ENCODE results near the gene FHAD1. TPM values are rescaled to one million over a fixed set of nuclear protein-coding genes. Genes with fewer than 3 reads are reported as not detected.

The FHAD1 gene
- total and polyA plus RNA-seq, 9 of the 15 experiments (the other 6 are each of a cell fraction or from before 2014, with no cell fraction given): 0.32 to 2.1 (median 1.5) TPM; not detected in 1

- no peaks in the 10 kb centered on the region for H4K20me1 ChIP-seq (replicated peaks; ENCODE audit: control insufficient read depth, insufficient read depth, low read length)
- H3K9me3 ChIP-seq (replicated peaks; ENCODE audit: control insufficient read depth, insufficient read depth, low read depth, low read length): no peaks in the 10 kb centered on the region
- no TSS peak for BruUV-seq (replicated peaks)
- intact Hi-C loops (cut with micrococcal nuclease) (no loop called here), in situ Hi-C loops (cut with MboI) (no loop called here)
- no peak overlapping the region for H3K4me2 ChIP-seq (ENCODE audit: insufficient read depth, low read length)
- H3K9me1 ChIP-seq (ENCODE audit: control insufficient read depth, insufficient read depth, low read length): no peaks in the 10 kb centered on the region
- POLR2A ChIA-PET: interaction anchor here (1.1 to 1.2 kb wide), 2 partner anchors 9 to 64 kb away, joined by 3 read pairs; no protein-coding TSS in a partner anchor
- TF ChIP-seq RBBP5 (IDR thresholded peaks at IDR 0.05; ENCODE audit: borderline replicate concordance, insufficient read depth, low read length, poor library complexity, severe bottlenecking): no peak
- TF ChIP-seq MBD1 (CRISPR knock-in tag; IDR thresholded peaks at IDR 0.05): no peak
- TF ChIP-seq RBM15 (IDR thresholded peaks at IDR 0.05; ENCODE audit: insufficient read depth, low read length): no peak
- TF ChIP-seq SIRT6 (IDR thresholded peaks at IDR 0.05; ENCODE audit: low read depth, low read length): no peak
- no peak for TF ChIP-seq POLR3G (IDR thresholded peaks at IDR 0.05; ENCODE audit: extremely low read depth, insufficient read length, insufficient replicate concordance)
- no peak for TF ChIP-seq ZBTB7A (IDR thresholded peaks at IDR 0.05; ENCODE audit: borderline replicate concordance, control insufficient read depth, low read depth, low read length)
- TF ChIP-seq ZNF717 (CRISPR knock-in tag; IDR thresholded peaks at IDR 0.05): no peak
- TF ChIP-seq ZFP36 (IDR thresholded peaks at IDR 0.05; ENCODE audit: low read depth, low read length, partially characterized antibody): no peak
- TF ChIP-seq PTRF (tag; IDR thresholded peaks at IDR 0.05): no peak
- no peak overlapping the region for H3K4me3 ChIP-seq
- H3K36me3 ChIP-seq (ENCODE audit: control insufficient read depth, insufficient read depth, low read length): no peaks in the 10 kb centered on the region
- H3K27ac ChIP-seq (ENCODE audit: extremely low read depth, low read depth, low read length): no peak overlapping the region
- CTCF ChIA-PET (ENCODE audit: low intra/inter-chr PET ratio): no interaction called here
- no peaks in the 10 kb centered on the region for H3K27me3 ChIP-seq (ENCODE audit: control insufficient read depth in 2 of 2, insufficient read depth in 2 of 2, low read length in 2 of 2)
- no peak overlapping the region for H2AFZ ChIP-seq (ENCODE audit: low read depth, low read length)
- WGBS (ENCODE audit: insufficient coverage, low coverage, missing lambda C conversion rate): 47% methylated on average over 10 of the region's 10 CpGs
- no peak for FAIRE-seq
- no peak overlapping the region for H3K9ac ChIP-seq (ENCODE audit: insufficient read depth in 1 of 2, low read depth in 2 of 2, low read length in 2 of 2)
- no peaks in the 10 kb centered on the region for H3K79me2 ChIP-seq (ENCODE audit: control insufficient read depth, insufficient read depth, low read length)
- ATAC-seq: no peak
- DNase-seq (ENCODE audit: extremely low read depth in 1 of 4, low spot score in 3 of 4): no peak
- H3K4me1 ChIP-seq (replicated peaks in 1 of 2; ENCODE audit: control insufficient read depth in 2 of 2, insufficient read depth in 2 of 2, low read length in 2 of 2): peaks cover 24 to 39% of the 10 kb centered on the region in 2 experiments
Observed at GRCh38 chr1:15350151-15350550, 103.1 kb downstream of the FHAD1 start.

All from K562 (cell line).